ENCODE results near the gene ZNF598. TPM values are rescaled to one million over a fixed set of nuclear protein-coding genes. Genes with fewer than 3 reads are reported as not detected.
A peak's percentile ranks its signal among the peaks of the same experiment; 100 is the strongest.

ZNF598 gene
- total and polyA plus RNA-seq, 2 of the 13 experiments (the other 11 are each of a cell fraction or from before 2014, with no cell fraction given) = 13.5 to 14.2 TPM

DNA sequence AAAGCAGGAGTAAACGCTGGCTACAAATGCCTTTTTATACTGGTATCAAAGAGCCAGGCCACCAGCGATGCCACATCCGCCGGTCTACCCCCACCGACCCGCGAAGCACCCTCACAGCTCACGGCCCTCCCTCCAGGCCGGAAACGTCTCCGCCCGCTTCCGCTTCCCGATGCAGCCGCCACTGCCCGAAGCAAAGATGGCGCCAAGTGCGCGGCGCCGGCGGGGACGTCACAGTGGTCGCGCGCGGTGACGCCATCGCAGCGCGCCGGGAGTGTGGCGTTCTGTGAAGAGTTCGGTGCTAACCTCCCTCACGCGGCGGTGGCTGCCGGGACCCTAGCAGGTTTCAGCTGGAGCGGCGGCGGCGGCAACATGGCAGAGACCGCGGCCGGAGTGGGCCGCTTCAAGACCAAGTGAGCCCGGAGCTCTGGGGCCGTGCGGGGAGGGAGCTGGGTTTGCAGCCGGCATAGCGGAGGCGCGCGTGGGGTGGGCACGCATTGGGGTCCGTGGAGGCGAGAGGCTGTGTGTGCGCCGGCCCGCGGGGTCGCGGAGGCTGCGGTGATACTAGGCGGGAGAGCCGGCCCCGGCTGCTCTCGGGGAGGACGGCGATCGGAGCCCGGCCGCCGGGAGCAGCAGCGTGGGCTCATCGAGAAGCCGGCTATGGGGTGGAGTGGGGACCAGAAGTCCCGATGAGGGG, 37.7 kb downstream of the ZNF598 start, which contains the start of gene TBL3 (continued):
- no peak for TF ChIP-seq ZNF432 (CRISPR knock-in tag; IDR thresholded peaks at IDR 0.05; ENCODE audit: borderline replicate concordance)
- TF ChIP-seq ZNF75D (CRISPR knock-in tag; IDR thresholded peaks at IDR 0.05; ENCODE audit: borderline replicate concordance) = no peak
- peak; percentile 71; the same call in 1 of the 2 replicates for TF ChIP-seq ZNF160 (CRISPR knock-in tag; IDR thresholded peaks at IDR 0.05)
- peak; percentile 18; the same call in 1 of the 2 replicates for TF ChIP-seq GPN1 (CRISPR knock-in tag; IDR thresholded peaks at IDR 0.05; ENCODE audit: borderline replicate concordance)
- TF ChIP-seq, protein P1, sequence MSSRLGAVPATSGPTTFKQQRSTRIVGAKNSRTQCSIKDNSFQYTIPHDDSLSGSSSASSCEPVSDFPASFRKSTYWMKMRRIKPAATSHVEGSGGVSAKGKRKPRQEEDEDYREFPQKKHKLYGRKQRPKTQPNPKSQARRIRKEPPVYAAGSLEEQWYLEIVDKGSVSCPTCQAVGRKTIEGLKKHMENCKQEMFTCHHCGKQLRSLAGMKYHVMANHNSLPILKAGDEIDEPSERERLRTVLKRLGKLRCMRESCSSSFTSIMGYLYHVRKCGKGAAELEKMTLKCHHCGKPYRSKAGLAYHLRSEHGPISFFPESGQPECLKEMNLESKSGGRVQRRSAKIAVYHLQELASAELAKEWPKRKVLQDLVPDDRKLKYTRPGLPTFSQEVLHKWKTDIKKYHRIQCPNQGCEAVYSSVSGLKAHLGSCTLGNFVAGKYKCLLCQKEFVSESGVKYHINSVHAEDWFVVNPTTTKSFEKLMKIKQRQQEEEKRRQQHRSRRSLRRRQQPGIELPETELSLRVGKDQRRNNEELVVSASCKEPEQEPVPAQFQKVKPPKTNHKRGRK (CRISPR knock-in tag; IDR thresholded peaks at IDR 0.05) = no peak
- 0 out of 4 replicates have a peak, but pooled peaks of 1 of the 2 experiments have one; percentile 49 for TF ChIP-seq EP300 (IDR thresholded peaks at IDR 0.05; ENCODE audit: low read depth in 2 of 2, low read length in 2 of 2)
- no peak; the same call in 1 of the 2 replicates for TF ChIP-seq EP300 (CRISPR knock-in tag; IDR thresholded peaks at IDR 0.05; ENCODE audit: borderline replicate concordance)
- peak; percentile 89; the same call in 1 of the 2 replicates for TF ChIP-seq ZNF205 (CRISPR knock-in tag; IDR thresholded peaks at IDR 0.05)
- no peak; the same call in 1 of the 2 replicates for TF ChIP-seq NCOR1 (IDR thresholded peaks at IDR 0.05; ENCODE audit: borderline replicate concordance, low read length)
- TF ChIP-seq DMTF1 (CRISPR knock-in tag; IDR thresholded peaks at IDR 0.05) = no peak
- peak; percentile 40; the same call in 1 of the 2 replicates for TF ChIP-seq BORCS8-MEF2B (CRISPR knock-in tag; IDR thresholded peaks at IDR 0.05)
- peak; percentile 84; the same call in 1 of the 2 replicates for TF ChIP-seq HNF1B (CRISPR knock-in tag; IDR thresholded peaks at IDR 0.05)
- peak; percentile 87 for TF ChIP-seq SP2 (CRISPR knock-in tag; IDR thresholded peaks at IDR 0.05)
- TF ChIP-seq XBP1 (CRISPR knock-in tag; IDR thresholded peaks at IDR 0.05) = no peak
- TF ChIP-seq KLF9 (CRISPR knock-in tag; IDR thresholded peaks at IDR 0.05; ENCODE audit: low read depth) = peak; percentile 84
- TF ChIP-seq SYNCRIP (IDR thresholded peaks at IDR 0.05; ENCODE audit: insufficient read depth, low read depth, low read length) = no peak
- TF ChIP-seq ZFP36 (IDR thresholded peaks at IDR 0.05; ENCODE audit: borderline replicate concordance, low read depth, low read length, partially characterized antibody) = no peak
- TF ChIP-seq, protein P2, sequence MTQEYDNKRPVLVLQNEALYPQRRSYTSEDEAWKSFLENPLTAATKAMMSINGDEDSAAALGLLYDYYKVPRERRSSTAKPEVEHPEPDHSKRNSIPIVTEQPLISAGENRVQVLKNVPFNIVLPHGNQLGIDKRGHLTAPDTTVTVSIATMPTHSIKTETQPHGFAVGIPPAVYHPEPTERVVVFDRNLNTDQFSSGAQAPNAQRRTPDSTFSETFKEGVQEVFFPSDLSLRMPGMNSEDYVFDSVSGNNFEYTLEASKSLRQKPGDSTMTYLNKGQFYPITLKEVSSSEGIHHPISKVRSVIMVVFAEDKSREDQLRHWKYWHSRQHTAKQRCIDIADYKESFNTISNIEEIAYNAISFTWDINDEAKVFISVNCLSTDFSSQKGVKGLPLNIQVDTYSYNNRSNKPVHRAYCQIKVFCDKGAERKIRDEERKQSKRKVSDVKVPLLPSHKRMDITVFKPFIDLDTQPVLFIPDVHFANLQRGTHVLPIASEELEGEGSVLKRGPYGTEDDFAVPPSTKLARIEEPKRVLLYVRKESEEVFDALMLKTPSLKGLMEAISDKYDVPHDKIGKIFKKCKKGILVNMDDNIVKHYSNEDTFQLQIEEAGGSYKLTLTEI (CRISPR knock-in tag; conservative IDR thresholded peaks at IDR 0.05) = no peak
- TF ChIP-seq ZNF816 (CRISPR knock-in tag; IDR thresholded peaks at IDR 0.05; ENCODE audit: borderline replicate concordance) = 0 out of 2 replicates have a peak, but pooled peaks have one; percentile 50
- TF ChIP-seq ZNF761 (CRISPR knock-in tag; conservative IDR thresholded peaks at IDR 0.05) = peak; percentile 60; the same call in 1 of the 2 replicates
- TF ChIP-seq ZNF3 (CRISPR knock-in tag; IDR thresholded peaks at IDR 0.05) = no peak

Data from HepG2 (cell line).